Ascending aorta (tissue), 2 donors: Measurements from ENCODE around the gene TRMT44. TPM values are rescaled to one million over a fixed set of nuclear protein-coding genes. Genes with fewer than 3 reads are reported as not detected.

Source experiments
- DNase-seq, 2 donors: peaks; one replicate each; pipeline ENCODE4 v3.0.0-alpha.2; 2019; ENCODE audit warnings: low spot score in 2 of 2
- H3K27ac ChIP-seq, 2 donors: fragments of 200-600 bp; sonication (generic); one replicate each; pipeline ENCODE4 v1.5.1; 2016 to 2017; ENCODE audit warnings: mild to moderate bottlenecking in 1 of 2
- H3K27me3 ChIP-seq: fragments of 200-600 bp; sonication (generic); one replicate; pipeline ENCODE4 v1.5.1; 2017
- H3K36me3 ChIP-seq, 2 donors: fragments of 200-600 bp; sonication (generic); one replicate each; pipeline ENCODE4 v1.5.1; 2016
- H3K4me1 ChIP-seq, 2 donors: fragments of 200-600 bp; sonication (generic); one replicate each; pipeline ENCODE4 v1.5.1; 2016 to 2017; ENCODE audit warnings: mild to moderate bottlenecking in 1 of 2
- H3K4me3 ChIP-seq, 2 donors: fragments of 200-600 bp; sonication (generic); one replicate each; pipeline ENCODE4 v1.5.1; 2016 to 2017; ENCODE audit warnings: mild to moderate bottlenecking in 1 of 2
- H3K9me3 ChIP-seq, 2 donors: fragments of 200-600 bp; sonication (generic); one replicate each; pipeline ENCODE4 v1.5.1; 2016
- CTCF ChIP-seq, 3 experiments: fragments of 200-600 bp in 2 of 3; fragments of 450-650 bp in 1 of 3; sonication (generic) in 2 of 3; IDR thresholded peaks; one replicate each; pipeline ENCODE4 v1.5.1; 2016 to 2019; ENCODE audit warnings: antibody characterized with exemption in 3 of 3, mild to moderate bottlenecking in 1 of 3, moderate library complexity in 1 of 3
- intact Hi-C: fragments of 100-400 bp; cut with DNase I; formaldehyde crosslinking; loops from one replicate; pipeline ENCODE4 v1.15.1; 2023
- total RNA-seq: library from RNA; depleted of rRNA; stranded (reverse); fragments of >200 nt; gene quantifications from one replicate; pipeline ENCODE4 v1.1.0, GENCODE V29; 2016

TRMT44 gene
- total RNA-seq, 1 donor from 2014 or later = 39.8 TPM

GRCh38 chr4:8443801-8444200 is 3.2 kb downstream of the TRMT44 start:
- no peak for DNase-seq
- intact Hi-C loops = no loop called here
- H3K4me3 ChIP-seq = no peak overlapping the region
- H3K4me1 ChIP-seq = peaks cover 7 to 28% of the 10 kb centered on the region in 2 donors
- H3K9me3 ChIP-seq = no peaks in the 10 kb centered on the region
- TF ChIP-seq CTCF (IDR thresholded peaks at IDR 0.05) = no peak
- H3K36me3 ChIP-seq = peaks cover 9 to 26% of the 10 kb centered on the region in 2 donors
- no peak overlapping the region for H3K27ac ChIP-seq
- no peaks in the 10 kb centered on the region for H3K27me3 ChIP-seq

- Histone ChIP-seq H3K4me3 (no peak overlapping the region), H3K27me3 (no peaks in the 10 kb centered on the region), H3K27ac (no peak overlapping the region), H3K9me3 (no peaks in the 10 kb centered on the region), H3K4me1 (peaks cover 4 to 21% of the 10 kb centered on the region in 2 donors), H3K36me3 (peaks cover 19 to 46% of the 10 kb centered on the region in 2 donors)
- TF ChIP-seq CTCF (IDR thresholded peaks at IDR 0.05) = no peak
- no peak for DNase-seq
- intact Hi-C loops = no loop called here
Measured at GRCh38 chr4:8446122-8446521, 5.5 kb downstream of the TRMT44 start.

- intact Hi-C loops = no loop called here
- Histone ChIP-seq H3K4me3 (no peak overlapping the region), H3K27ac (no peak overlapping the region)
Measured at GRCh38 chr4:8451440-8452182, 11.0 kb downstream of the TRMT44 start.

GRCh38 chr4:8453957-8454356 is 13.4 kb downstream of the TRMT44 start:
- Histone ChIP-seq H3K9me3 (no peaks in the 10 kb centered on the region), H3K27ac (no peak overlapping the region), H3K27me3 (no peaks in the 10 kb centered on the region), H3K4me3 (no peak overlapping the region), H3K36me3 (peaks cover 68 to 87% of the 10 kb centered on the region in 2 donors), H3K4me1 (no peaks in the 10 kb centered on the region)
- no peak for DNase-seq
- TF ChIP-seq CTCF (IDR thresholded peaks at IDR 0.05) = no peak
- intact Hi-C loops = no loop called here

More at GRCh38 chr4:8451440-8452182, 11.0 kb downstream of the TRMT44 start:
- Histone ChIP-seq H3K9me3 (no peaks in the 10 kb centered on the region), H3K27me3 (no peaks in the 10 kb centered on the region), H3K36me3 (peaks cover 65 to 97% of the 10 kb centered on the region in 2 donors), H3K4me1 (no peaks in the 10 kb centered on the region)
- no peak for TF ChIP-seq CTCF (IDR thresholded peaks at IDR 0.05)
- DNase-seq = no peak

GRCh38 chr4:8457646-8458252 is 17.2 kb downstream of the TRMT44 start:
- no peak for TF ChIP-seq CTCF (IDR thresholded peaks at IDR 0.05)
- intact Hi-C loops = no loop called here
- Histone ChIP-seq H3K4me1 (no peaks in the 10 kb centered on the region), H3K27me3 (no peaks in the 10 kb centered on the region), H3K4me3 (no peak overlapping the region), H3K9me3 (no peaks in the 10 kb centered on the region), H3K36me3 (peaks cover 62 to 85% of the 10 kb centered on the region in 2 donors), H3K27ac (no peak overlapping the region)
- no peak for DNase-seq
